ENCODE data around the gene ATP12A.

ATP12A gene

GRCh38 chr13:24662195-24663088 is 17.8 kb upstream of the ATP12A start:
- H3K4me3 ChIP-seq (ENCODE audit: low read depth, low read length): no peak overlapping the region

- no peak overlapping the region for H3K4me3 ChIP-seq (ENCODE audit: low read depth, low read length)
Measured at GRCh38 chr13:24663089-24663395, 17.2 kb upstream of the ATP12A start.

- H3K4me3 ChIP-seq (ENCODE audit: low read depth, low read length): no peak overlapping the region
Measured at GRCh38 chr13:24663586-24663985, 16.6 kb upstream of the ATP12A start.

GRCh38 chr13:24664726-24665409 is 15.3 kb upstream of the ATP12A start:
- no peak overlapping the region for H3K4me3 ChIP-seq (ENCODE audit: low read depth, low read length)

GRCh38 chr13:24668511-24668910 is 11.7 kb upstream of the ATP12A start:
- H3K4me3 ChIP-seq (ENCODE audit: low read depth, low read length): no peak overlapping the region

- H3K4me3 ChIP-seq (ENCODE audit: low read depth, low read length): no peak overlapping the region
Measured at GRCh38 chr13:24668955-24669582, 11.1 kb upstream of the ATP12A start.

GRCh38 chr13:24670174-24670573 is 10.0 kb upstream of the ATP12A start:
- H3K4me3 ChIP-seq (ENCODE audit: low read depth, low read length): no peak overlapping the region

GRCh38 chr13:24670961-24671381 is 9.2 kb upstream of the ATP12A start:
- no peak overlapping the region for H3K4me3 ChIP-seq (ENCODE audit: low read depth, low read length)

- no peak overlapping the region for H3K4me3 ChIP-seq (ENCODE audit: low read depth, low read length)
Measured at GRCh38 chr13:24671386-24672113, 8.7 kb upstream of the ATP12A start.

GRCh38 chr13:24672141-24673132 is 7.8 kb upstream of the ATP12A start:
- no peak overlapping the region for H3K4me3 ChIP-seq (ENCODE audit: low read depth, low read length)

- no peak overlapping the region for H3K4me3 ChIP-seq (ENCODE audit: low read depth, low read length)
Measured at GRCh38 chr13:24675806-24676570, 4.2 kb upstream of the ATP12A start.

GRCh38 chr13:24678151-24678550 is 2.1 kb upstream of the ATP12A start:
- no peak overlapping the region for H3K4me3 ChIP-seq (ENCODE audit: low read depth, low read length)

GRCh38 chr13:24679686-24680085 is 522 bp upstream of the ATP12A start:
- H3K4me3 ChIP-seq (ENCODE audit: low read depth, low read length): peak overlapping the region; percentile 53

GRCh38 chr13:24680921-24681604 is 855 bp downstream of the ATP12A start:
- peak overlapping the region; percentile 53 for H3K4me3 ChIP-seq (ENCODE audit: low read depth, low read length)

- no peak overlapping the region for H3K4me3 ChIP-seq (ENCODE audit: low read depth, low read length)
Measured at GRCh38 chr13:24681930-24682329, 1.7 kb downstream of the ATP12A start.

- H3K4me3 ChIP-seq (ENCODE audit: low read depth, low read length): no peak overlapping the region
Measured at GRCh38 chr13:24682353-24682752, 2.1 kb downstream of the ATP12A start.

GRCh38 chr13:24683351-24683750 is 3.1 kb downstream of the ATP12A start:
- no peak overlapping the region for H3K4me3 ChIP-seq (ENCODE audit: low read depth, low read length)

- no peak overlapping the region for H3K4me3 ChIP-seq (ENCODE audit: low read depth, low read length)
Measured at GRCh38 chr13:24683838-24684599, 3.8 kb downstream of the ATP12A start.
